GM08714 (cell line): Measurements from ENCODE around the gene HNRNPF.
A peak's percentile ranks its signal among the peaks of the same experiment; 100 is the strongest.
"Not testable (repeated sequence)": the region's sequence is repeated elsewhere in the genome, so short reads cannot be mapped to it uniquely, and the experiment has no call there.

Source experiments
- H3K4me3 ChIP-seq: fragments of 200-500 bp; sonication (Bioruptor generic); 2 replicates; pipeline ENCODE4 v1.5.1; 2014; ENCODE audit warnings: mild to moderate bottlenecking, low read length, inconsistent platforms
- ZNF274 ChIP-seq: IDR thresholded peaks from 2 replicates; pipeline ENCODE4 v1.6.1; 2012; ENCODE audit warnings: mild to moderate bottlenecking, low read depth, low read length

Gene HNRNPF

DNA sequence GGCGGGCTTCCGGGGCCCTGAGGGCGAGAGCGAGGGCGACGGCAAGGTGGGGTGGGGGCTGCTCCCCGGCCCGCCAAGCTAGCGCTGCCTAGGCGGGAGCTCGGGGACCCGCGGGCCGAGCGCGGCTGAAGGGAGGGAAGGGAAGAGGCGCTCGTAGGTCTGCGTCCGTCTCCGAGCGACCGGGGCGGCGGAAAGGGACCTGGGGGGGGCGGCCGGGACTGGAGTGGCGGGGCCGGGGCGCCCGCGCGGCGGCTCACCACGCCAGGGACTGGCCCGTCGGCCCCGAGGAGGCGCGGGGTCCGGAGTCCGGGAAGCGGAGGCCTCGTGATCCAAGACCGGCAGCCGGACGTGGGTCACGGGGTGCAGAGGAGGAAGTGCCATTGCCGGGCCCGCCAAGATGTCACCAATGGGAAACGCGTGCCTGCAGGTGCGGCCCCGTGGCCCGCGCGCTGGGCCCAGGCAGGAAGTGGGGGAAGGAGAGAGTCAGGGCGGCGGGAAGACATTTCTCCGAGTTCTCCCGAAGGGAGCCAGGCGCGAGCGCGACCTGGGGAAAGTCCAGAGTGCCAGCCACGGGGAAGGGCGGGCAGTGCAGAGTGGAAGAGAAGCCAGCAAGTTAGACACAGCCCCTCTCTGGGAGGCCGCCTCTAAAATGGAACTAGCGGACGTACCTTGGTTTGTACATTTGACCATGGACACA, 11.9 kb downstream of the HNRNPF start:
- H3K4me3 ChIP-seq = peak overlapping the region; percentile 88
- no peak for TF ChIP-seq ZNF274

DNA sequence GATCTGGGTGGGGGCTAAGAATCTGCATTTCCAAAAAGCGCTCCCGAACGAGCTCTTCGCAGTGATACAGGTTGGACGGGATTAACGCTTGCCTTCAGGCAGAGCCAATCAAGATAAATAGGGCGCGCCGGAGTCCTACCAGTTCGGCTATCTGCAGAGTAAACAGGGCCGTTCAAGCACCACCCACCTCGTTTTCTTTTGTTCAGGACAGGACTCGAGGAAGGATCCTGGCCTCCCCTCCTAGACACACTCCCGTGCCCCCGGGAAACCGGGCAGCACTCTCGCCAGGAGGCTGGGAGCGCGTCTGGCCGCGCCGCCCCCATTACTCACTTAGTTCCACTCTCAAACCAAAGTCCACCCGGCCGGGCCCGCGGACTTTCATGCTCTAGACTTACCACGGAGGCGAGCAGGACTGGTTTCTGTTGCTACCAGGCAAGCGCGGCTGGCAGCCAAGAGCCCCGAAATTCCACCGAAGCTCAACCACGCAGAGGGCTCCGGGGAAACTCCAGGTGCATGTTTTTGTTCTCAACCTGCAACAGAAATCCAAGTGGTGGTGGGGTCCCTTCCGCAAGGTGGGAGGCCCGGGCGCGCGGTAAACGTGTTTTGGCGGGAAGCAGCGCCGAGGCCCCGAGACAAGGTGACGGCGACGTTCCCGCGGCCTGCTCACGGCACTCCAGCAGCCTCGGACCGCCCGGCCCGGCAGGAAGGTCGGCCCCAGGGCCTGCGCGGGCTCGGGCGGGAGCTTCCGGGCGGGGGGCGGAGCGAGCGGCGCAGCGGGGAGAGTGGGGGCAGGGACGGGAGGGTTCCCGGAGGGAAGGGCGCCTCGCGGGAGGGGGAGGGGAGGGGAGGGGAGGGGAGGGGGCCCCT, 12.7 kb downstream of the HNRNPF start:
- H3K4me3 ChIP-seq = peak overlapping the region; percentile 88
- no peak for TF ChIP-seq ZNF274

- no peak for TF ChIP-seq ZNF274
- peak overlapping the region; percentile 78 for H3K4me3 ChIP-seq
These were observed 13.4 kb downstream of the HNRNPF start for GRCh38 chr10:43395571-43396060.

- TF ChIP-seq ZNF274 = no peak
These were observed 14.1 kb downstream of the HNRNPF start for GRCh38 chr10:43394868-43395267.

DNA sequence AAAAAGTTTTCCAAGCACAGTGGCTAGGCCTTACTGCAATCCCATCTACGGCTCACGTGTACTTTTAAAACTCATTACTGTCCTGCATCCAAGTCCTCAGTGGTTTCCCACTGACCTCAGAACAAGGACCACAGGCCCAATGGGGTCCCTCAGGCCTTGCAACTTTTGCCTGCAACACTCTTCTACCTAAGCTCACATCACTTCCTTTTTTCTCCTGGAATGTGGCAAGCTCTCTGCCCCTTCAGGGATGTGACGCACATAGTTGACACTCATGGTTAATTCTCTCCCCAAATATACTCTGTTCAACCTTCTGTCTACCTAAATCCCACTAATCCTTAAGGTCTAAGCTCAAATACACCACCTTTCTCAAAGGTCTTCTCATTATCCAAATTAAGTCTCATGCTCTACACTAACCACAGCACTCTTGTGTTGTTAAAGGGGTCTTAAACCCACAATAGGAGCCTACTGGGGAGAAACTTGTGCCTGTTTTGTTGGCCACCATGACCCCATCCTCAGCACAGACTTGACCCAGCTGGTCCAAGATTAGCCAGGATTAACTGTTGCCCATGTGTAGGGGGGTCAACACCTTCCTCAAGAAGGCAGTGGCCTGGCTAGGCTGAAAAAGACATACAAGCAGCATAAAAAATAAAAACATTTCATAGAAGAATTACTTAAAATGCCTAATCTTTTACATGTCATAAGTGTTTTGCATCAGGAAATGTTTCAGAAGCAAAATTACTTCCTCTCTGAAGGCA, 15.2 kb downstream of the HNRNPF start:
- no peak overlapping the region; the same call in 1 of the 2 replicates for H3K4me3 ChIP-seq
- no peak for TF ChIP-seq ZNF274

More at GRCh38 chr10:43394868-43395267, 14.1 kb downstream of the HNRNPF start:
- H3K4me3 ChIP-seq = peak overlapping the region; percentile 78

- not testable (repeated sequence) for H3K4me3 ChIP-seq
These were observed 15.8 kb downstream of the HNRNPF start for GRCh38 chr10:43393186-43393585.

DNA sequence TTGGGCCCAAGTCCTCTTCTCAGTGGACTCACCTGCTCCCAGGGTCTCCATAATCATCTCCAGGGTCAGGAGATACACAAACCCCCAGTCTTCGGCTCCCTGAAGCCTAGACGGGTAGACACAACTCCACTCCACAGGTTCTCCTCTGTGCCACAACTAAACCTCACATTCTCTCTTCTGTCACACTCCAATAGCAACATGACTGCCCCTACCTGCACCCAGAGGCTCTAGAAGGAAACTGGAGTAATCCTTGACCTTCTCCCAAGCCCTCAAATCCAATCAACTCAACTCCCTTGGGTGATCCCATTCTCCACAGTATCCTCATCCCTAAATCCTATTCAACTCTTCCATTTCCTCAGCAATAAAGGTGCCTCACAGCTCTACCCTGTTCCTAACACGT, 16.2 kb downstream of the HNRNPF start:
- no peak overlapping the region for H3K4me3 ChIP-seq
- TF ChIP-seq ZNF274 = no peak

DNA sequence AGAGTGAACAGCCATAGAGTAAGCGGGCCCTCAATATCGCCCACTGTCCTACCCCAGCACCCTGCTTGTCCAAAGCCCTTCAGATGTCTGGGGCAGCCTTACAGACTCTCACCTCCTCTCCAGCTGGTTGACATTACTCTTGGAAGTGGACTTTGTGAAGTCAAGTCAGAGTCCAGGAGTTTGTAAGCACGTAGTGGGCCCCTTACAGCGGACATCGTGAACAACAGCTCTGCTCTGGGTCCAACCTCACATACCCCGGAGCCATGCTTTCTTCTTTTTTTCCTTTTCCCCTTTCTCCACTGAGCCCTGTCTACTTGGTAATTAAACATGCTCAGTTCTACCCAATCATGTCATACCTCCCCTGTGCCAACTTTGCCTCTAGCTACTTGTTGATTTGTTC, 17.5 kb downstream of the HNRNPF start:
- no peak overlapping the region for H3K4me3 ChIP-seq
- no peak for TF ChIP-seq ZNF274

- TF ChIP-seq ZNF274 = no peak
- no peak overlapping the region for H3K4me3 ChIP-seq
These were observed 18.2 kb downstream of the HNRNPF start for GRCh38 chr10:43390759-43391158.

GRCh38 chr10:43390333-43390732, 18.7 kb downstream of the HNRNPF start:
- H3K4me3 ChIP-seq = no peak overlapping the region
- TF ChIP-seq ZNF274 = no peak

- H3K4me3 ChIP-seq = no peak overlapping the region
- no peak for TF ChIP-seq ZNF274
These were observed 19.1 kb downstream of the HNRNPF start for GRCh38 chr10:43389867-43390266.

- H3K4me3 ChIP-seq = no peak overlapping the region
- no peak for TF ChIP-seq ZNF274
These were observed 21.3 kb downstream of the HNRNPF start for GRCh38 chr10:43387678-43388032.

GRCh38 chr10:43386981-43387677, 21.9 kb downstream of the HNRNPF start:
- no peak overlapping the region for H3K4me3 ChIP-seq
- TF ChIP-seq ZNF274 = no peak

- no peak for TF ChIP-seq ZNF274
- H3K4me3 ChIP-seq = no peak overlapping the region
These were observed 22.4 kb downstream of the HNRNPF start for GRCh38 chr10:43386549-43386948.
